ENCODE results near the gene TYK2. TPM values are rescaled to one million over a fixed set of nuclear protein-coding genes. Genes with fewer than 3 reads are reported as not detected.

The TYK2 gene
- total and polyA plus RNA-seq, 9 of the 15 experiments (the other 6 are each of a cell fraction or from before 2014, with no cell fraction given), result 15.0 to 182 (median 85.9) TPM

DNA sequence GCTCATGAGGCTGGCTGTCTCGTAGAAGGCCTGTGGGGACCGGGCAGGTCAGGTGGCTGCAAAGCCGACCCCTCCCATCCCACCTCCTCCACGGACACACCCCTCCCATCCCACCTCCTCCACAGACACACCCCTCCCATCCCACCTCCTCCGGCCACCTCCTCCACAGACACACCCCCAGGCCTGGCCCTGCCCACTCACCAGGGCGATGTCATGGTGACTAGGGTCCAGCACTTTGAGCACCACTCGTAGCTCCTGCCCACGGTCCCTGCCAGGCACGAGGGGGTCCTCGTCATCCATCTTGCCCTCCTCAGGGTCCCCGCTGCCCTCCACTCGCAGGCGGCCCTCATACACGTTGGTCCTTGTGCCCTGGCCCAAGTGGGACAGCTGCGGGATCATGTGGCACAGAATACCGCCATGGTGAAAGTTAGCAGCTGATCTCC, 18.8 kb downstream of the TYK2 start:
- Histone ChIP-seq H3K79me2 (ENCODE audit: control insufficient read depth, insufficient read depth, low read length) (no peaks in the 10 kb centered on the region), H3K4me2 (ENCODE audit: insufficient read depth, low read length) (no peak overlapping the region), H3K9me3 (replicated peaks; ENCODE audit: control insufficient read depth, insufficient read depth, low read depth, low read length) (no peaks in the 10 kb centered on the region), H3K4me3 (no peak overlapping the region), H3K4me1 (replicated peaks in 1 of 2; ENCODE audit: control insufficient read depth in 2 of 2, insufficient read depth in 2 of 2, low read length in 2 of 2) (peaks cover 0 to 17% of the 10 kb centered on the region in 2 experiments; a peak in 1 of 5 replicates), H2AFZ (ENCODE audit: low read depth, low read length) (no peak overlapping the region), H3K27me3 (ENCODE audit: control insufficient read depth in 2 of 2, insufficient read depth in 2 of 2, low read length in 2 of 2) (no peaks in the 10 kb centered on the region), H3K9me1 (ENCODE audit: control insufficient read depth, insufficient read depth, low read length) (no peaks in the 10 kb centered on the region), H3K9ac (ENCODE audit: insufficient read depth in 1 of 2, low read depth in 2 of 2, low read length in 2 of 2) (no peak overlapping the region), H3K27ac (ENCODE audit: extremely low read depth, low read depth, low read length) (no peak overlapping the region), H4K20me1 (replicated peaks; ENCODE audit: control insufficient read depth, insufficient read depth, low read length) (no peaks in the 10 kb centered on the region), H3K36me3 (ENCODE audit: control insufficient read depth, insufficient read depth, low read length) (peaks cover 81% of the 10 kb centered on the region; the same call in 2 of the 3 replicates)
- BruUV-seq (replicated peaks), result no TSS peak
- in situ Hi-C loops (cut with MboI) (no loop called here), intact Hi-C loops (cut with micrococcal nuclease) (no loop called here)
- ChIA-PET CTCF (ENCODE audit: low intra/inter-chr PET ratio) (no interaction called here), POLR2A (interaction anchor here (1.4 kb wide), 1 partner anchor 17 kb away, joined by 4 read pairs; no protein-coding TSS in a partner anchor)
- ATAC-seq (peak; percentile 82), FAIRE-seq (no peak), DNase-seq (ENCODE audit: extremely low read depth in 1 of 4, low spot score in 3 of 4) (peak; percentile 27 to 78 (median 52))
- WGBS (ENCODE audit: insufficient coverage, low coverage, missing lambda C conversion rate), result 90% methylated on average over 11 of the region's 16 CpGs
- TF ChIP-seq, protein P1, sequence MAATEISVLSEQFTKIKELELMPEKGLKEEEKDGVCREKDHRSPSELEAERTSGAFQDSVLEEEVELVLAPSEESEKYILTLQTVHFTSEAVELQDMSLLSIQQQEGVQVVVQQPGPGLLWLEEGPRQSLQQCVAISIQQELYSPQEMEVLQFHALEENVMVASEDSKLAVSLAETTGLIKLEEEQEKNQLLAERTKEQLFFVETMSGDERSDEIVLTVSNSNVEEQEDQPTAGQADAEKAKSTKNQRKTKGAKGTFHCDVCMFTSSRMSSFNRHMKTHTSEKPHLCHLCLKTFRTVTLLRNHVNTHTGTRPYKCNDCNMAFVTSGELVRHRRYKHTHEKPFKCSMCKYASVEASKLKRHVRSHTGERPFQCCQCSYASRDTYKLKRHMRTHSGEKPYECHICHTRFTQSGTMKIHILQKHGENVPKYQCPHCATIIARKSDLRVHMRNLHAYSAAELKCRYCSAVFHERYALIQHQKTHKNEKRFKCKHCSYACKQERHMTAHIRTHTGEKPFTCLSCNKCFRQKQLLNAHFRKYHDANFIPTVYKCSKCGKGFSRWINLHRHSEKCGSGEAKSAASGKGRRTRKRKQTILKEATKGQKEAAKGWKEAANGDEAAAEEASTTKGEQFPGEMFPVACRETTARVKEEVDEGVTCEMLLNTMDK (IDR thresholded peaks at IDR 0.05; ENCODE audit: borderline replicate concordance, insufficient read depth, low read depth, low read length, poor library complexity, severe bottlenecking), result no peak
- TF ChIP-seq NCOR1 (IDR thresholded peaks at IDR 0.05) (no peak), HOXB6 (CRISPR knock-in tag; IDR thresholded peaks at IDR 0.05; ENCODE audit: borderline replicate concordance) (no peak), MEIS2 (IDR thresholded peaks at IDR 0.05; ENCODE audit: partially characterized antibody) (no peak), NEUROD1 (IDR thresholded peaks at IDR 0.05; ENCODE audit: borderline replicate concordance, low read depth, low read length, partially characterized antibody) (no peak), PCBP1 (IDR thresholded peaks at IDR 0.05; ENCODE audit: low read depth, low read length, poor library complexity, severe bottlenecking) (peak; percentile 69), RBM22 (IDR thresholded peaks at IDR 0.05; ENCODE audit: low read depth, low read length, poor library complexity, severe bottlenecking) (peak; percentile 66), ZNF274 (IDR thresholded peaks at IDR 0.05; ENCODE audit: borderline replicate concordance, low read depth, low read length) (no peak), SIX5 (IDR thresholded peaks at IDR 0.05; ENCODE audit: borderline replicate concordance in 1 of 2, insufficient read depth in 1 of 2, low read depth in 1 of 2, low read length in 2 of 2) (no peak), EGR1 (conservative IDR thresholded peaks at IDR 0.05) (0 out of 2 replicates have a peak, but pooled peaks have one; percentile 16), YY1 (IDR thresholded peaks at IDR 0.05; ENCODE audit: borderline replicate concordance in 1 of 3, control insufficient read depth in 1 of 3, extremely low read depth in 1 of 3, insufficient read depth in 3 of 3, insufficient read length in 1 of 3, insufficient replicate concordance in 2 of 3, low read depth in 1 of 3, low read length in 2 of 3) (no peak)
- TF ChIP-seq, protein P2, sequence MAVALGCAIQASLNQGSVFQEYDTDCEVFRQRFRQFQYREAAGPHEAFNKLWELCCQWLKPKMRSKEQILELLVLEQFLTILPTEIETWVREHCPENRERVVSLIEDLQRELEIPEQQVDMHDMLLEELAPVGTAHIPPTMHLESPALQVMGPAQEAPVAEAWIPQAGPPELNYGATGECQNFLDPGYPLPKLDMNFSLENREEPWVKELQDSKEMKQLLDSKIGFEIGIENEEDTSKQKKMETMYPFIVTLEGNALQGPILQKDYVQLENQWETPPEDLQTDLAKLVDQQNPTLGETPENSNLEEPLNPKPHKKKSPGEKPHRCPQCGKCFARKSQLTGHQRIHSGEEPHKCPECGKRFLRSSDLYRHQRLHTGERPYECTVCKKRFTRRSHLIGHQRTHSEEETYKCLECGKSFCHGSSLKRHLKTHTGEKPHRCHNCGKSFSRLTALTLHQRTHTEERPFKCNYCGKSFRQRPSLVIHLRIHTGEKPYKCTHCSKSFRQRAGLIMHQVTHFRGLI (CRISPR knock-in tag; IDR thresholded peaks at IDR 0.05), result no peak
- TF ChIP-seq, protein P3, sequence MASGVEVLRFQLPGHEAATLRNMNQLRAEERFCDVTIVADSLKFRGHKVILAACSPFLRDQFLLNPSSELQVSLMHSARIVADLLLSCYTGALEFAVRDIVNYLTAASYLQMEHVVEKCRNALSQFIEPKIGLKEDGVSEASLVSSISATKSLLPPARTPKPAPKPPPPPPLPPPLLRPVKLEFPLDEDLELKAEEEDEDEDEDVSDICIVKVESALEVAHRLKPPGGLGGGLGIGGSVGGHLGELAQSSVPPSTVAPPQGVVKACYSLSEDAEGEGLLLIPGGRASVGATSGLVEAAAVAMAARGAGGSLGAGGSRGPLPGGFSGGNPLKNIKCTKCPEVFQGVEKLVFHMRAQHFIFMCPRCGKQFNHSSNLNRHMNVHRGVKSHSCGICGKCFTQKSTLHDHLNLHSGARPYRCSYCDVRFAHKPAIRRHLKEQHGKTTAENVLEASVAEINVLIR (CRISPR knock-in tag; IDR thresholded peaks at IDR 0.05), result no peak
- TF ChIP-seq, protein P4, sequence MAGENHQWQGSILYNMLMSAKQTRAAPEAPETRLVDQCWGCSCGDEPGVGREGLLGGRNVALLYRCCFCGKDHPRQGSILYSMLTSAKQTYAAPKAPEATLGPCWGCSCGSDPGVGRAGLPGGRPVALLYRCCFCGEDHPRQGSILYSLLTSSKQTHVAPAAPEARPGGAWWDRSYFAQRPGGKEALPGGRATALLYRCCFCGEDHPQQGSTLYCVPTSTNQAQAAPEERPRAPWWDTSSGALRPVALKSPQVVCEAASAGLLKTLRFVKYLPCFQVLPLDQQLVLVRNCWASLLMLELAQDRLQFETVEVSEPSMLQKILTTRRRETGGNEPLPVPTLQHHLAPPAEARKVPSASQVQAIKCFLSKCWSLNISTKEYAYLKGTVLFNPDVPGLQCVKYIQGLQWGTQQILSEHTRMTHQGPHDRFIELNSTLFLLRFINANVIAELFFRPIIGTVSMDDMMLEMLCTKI (IDR thresholded peaks at IDR 0.05; ENCODE audit: partially characterized antibody), result no peak

All from K562 (cell line).